ENCODE data around the gene EIF2AK2.

GRCh38 chr2:37111958-37112357 is 44.8 kb downstream of the EIF2AK2 start:
- TF ChIP-seq CTCF (IDR thresholded peaks at IDR 0.05; ENCODE audit: insufficient read depth, low read length), result no peak
- TF ChIP-seq SPI1 (IDR thresholded peaks at IDR 0.05; ENCODE audit: borderline replicate concordance, low read depth), result no peak
- TF ChIP-seq REST (IDR thresholded peaks at IDR 0.05; ENCODE audit: insufficient replicate concordance, low read depth), result no peak
- TF ChIP-seq POLR2AphosphoS5 (IDR thresholded peaks at IDR 0.05; ENCODE audit: low read depth), result no peak
